HCT116 (cell line): ENCODE data around the gene SLC25A21.

Source experiments
- ATF3 ChIP-seq: IDR thresholded peaks from 2 replicates; pipeline ENCODE4 v1.6.1; 2012
- CTCF ChIP-seq, 3 experiments: fragments of 200-600 bp in 1 of 3; sonication (generic) in 1 of 3; IDR thresholded peaks in 2 of 3; conservative IDR thresholded peaks in 1 of 3; 2 replicates each; pipeline ENCODE4 v1.5.1; 2012 to 2017; ENCODE audit warnings: low read depth in 2 of 3, low read length in 2 of 3, antibody characterized with exemption in 1 of 3, borderline replicate concordance in 1 of 3, control low read depth in 1 of 3, mild to moderate bottlenecking in 1 of 3, mixed read lengths in 1 of 3, mixed run types in 1 of 3, moderate library complexity in 1 of 3; ENCODE audit not compliant: insufficient read depth in 1 of 3
- REST ChIP-seq: IDR thresholded peaks from 2 replicates; pipeline ENCODE4 v1.6.1; 2012; ENCODE audit warnings: low read depth

- TF ChIP-seq REST (no peak), ATF3 (no peak), CTCF (IDR thresholded peaks at IDR 0.05 in 2 of 3, conservative IDR thresholded peaks at IDR 0.05 in 1 of 3; ENCODE audit: borderline replicate concordance in 1 of 3, insufficient read depth in 1 of 3, low read depth in 2 of 3, low read length in 2 of 3) (no peak)
These were observed 238.1 kb downstream of the SLC25A21 start for GRCh38 chr14:36934304-36934703.
